NCI-H526 (cell line): Measurements from ENCODE around the gene SCAF8.

Experiments
- DNase-seq, 2 experiments: peaks; one replicate each; lab custom pipeline; 2025; lab: John Stamatoyannopoulos, UW

The SCAF8 gene

GRCh38 chr6:154839546-154839945, 106.3 kb downstream of the SCAF8 start:
- no peak for DNase-seq

- no peak for DNase-seq
Observed at GRCh38 chr6:154840363-154840762, 107.1 kb downstream of the SCAF8 start.

- DNase-seq = no peak
Observed at GRCh38 chr6:154841109-154841508, 107.9 kb downstream of the SCAF8 start.

GRCh38 chr6:154842833-154843232, 109.6 kb downstream of the SCAF8 start:
- no peak for DNase-seq

- DNase-seq = no peak
Observed at GRCh38 chr6:154847318-154847717, 114.1 kb downstream of the SCAF8 start.

- no peak for DNase-seq
Observed at GRCh38 chr6:154848580-154848979, 115.4 kb downstream of the SCAF8 start.

GRCh38 chr6:154849475-154849874, 116.3 kb downstream of the SCAF8 start:
- DNase-seq = no peak

- peak; percentile 58 to 61 for DNase-seq
Observed at GRCh38 chr6:154852687-154853086, 119.5 kb downstream of the SCAF8 start.

GRCh38 chr6:154857529-154857928, 124.3 kb downstream of the SCAF8 start:
- no peak for DNase-seq

- DNase-seq = peak in 1 of 2 experiments; percentile 3
Observed at GRCh38 chr6:154861825-154862224, 128.6 kb downstream of the SCAF8 start.

GRCh38 chr6:154862536-154862935, 129.3 kb downstream of the SCAF8 start:
- no peak for DNase-seq

GRCh38 chr6:154864066-154864430, 130.8 kb downstream of the SCAF8 start:
- no peak for DNase-seq

- no peak for DNase-seq
Observed at GRCh38 chr6:154865291-154865690, 132.1 kb downstream of the SCAF8 start.

- peak; percentile 42 to 75 for DNase-seq
Observed at GRCh38 chr6:154868143-154868594, 135.0 kb downstream of the SCAF8 start.

- DNase-seq = peak in 1 of 2 experiments; percentile 9
Observed at GRCh38 chr6:154872542-154873114, 139.4 kb downstream of the SCAF8 start.

- DNase-seq = no peak
Observed at GRCh38 chr6:154873546-154873945, 140.3 kb downstream of the SCAF8 start.

- no peak for DNase-seq
Observed at GRCh38 chr6:154874773-154875592, 141.8 kb downstream of the SCAF8 start.

GRCh38 chr6:154876486-154877280, 143.5 kb downstream of the SCAF8 start:
- DNase-seq = no peak

- DNase-seq = no peak
Observed at GRCh38 chr6:154878871-154879491, 145.8 kb downstream of the SCAF8 start.

- no peak for DNase-seq
Observed at GRCh38 chr6:154882107-154882506, 148.9 kb downstream of the SCAF8 start.
